MM.1S (cell line): ENCODE measurements around the gene MAP3K4.

ENCODE experiments used
- DNase-seq: peaks from one replicate; pipeline ENCODE4 v3.0.0-alpha.2; 2015
- H2AFZ ChIP-seq: fragments of 300-600 bp; sonication (generic); 2 replicates; pipeline ENCODE4 v1.6.0; 2016; ENCODE audit warnings: antibody characterized with exemption, low read length
- H3F3A ChIP-seq: fragments of 300-600 bp; sonication (generic); 2 replicates; pipeline ENCODE4 v1.6.1; 2016; ENCODE audit warnings: mild to moderate bottlenecking, antibody characterized with exemption, low read length, moderate library complexity, mixed read lengths; ENCODE audit not compliant: insufficient read depth
- H3K27ac ChIP-seq: fragments of 300-600 bp; sonication (generic); 2 replicates; pipeline ENCODE4 v1.5.1; 2016; ENCODE audit warnings: mild to moderate bottlenecking, low read length
- H3K27me3 ChIP-seq: fragments of 300-600 bp; sonication (generic); replicated peaks from 2 replicates; pipeline ENCODE4 v1.6.0; 2016; ENCODE audit warnings: low read length; ENCODE audit not compliant: insufficient read depth
- H3K36me3 ChIP-seq: fragments of 300-600 bp; sonication (generic); replicated peaks from 2 replicates; pipeline ENCODE4 v1.6.1; 2016; ENCODE audit warnings: mild to moderate bottlenecking, low read length, mixed read lengths; ENCODE audit not compliant: insufficient read depth
- H3K4me1 ChIP-seq: fragments of 300-600 bp; sonication (generic); 2 replicates; pipeline ENCODE4 v1.6.1; 2016; ENCODE audit warnings: low read length, mixed read lengths
- H3K4me2 ChIP-seq: fragments of 300-600 bp; sonication (generic); 2 replicates; pipeline ENCODE4 v1.6.0; 2016; ENCODE audit warnings: low read depth, low read length
- H3K4me3 ChIP-seq: fragments of 300-600 bp; sonication (generic); 2 replicates; pipeline ENCODE4 v1.5.1; 2016; ENCODE audit warnings: low read length, mixed read lengths
- H3K79me2 ChIP-seq: fragments of 300-600 bp; sonication (generic); 2 replicates; pipeline ENCODE4 v1.6.1; 2016; ENCODE audit warnings: mixed run types, low read length, mixed read lengths
- H3K9ac ChIP-seq: fragments of 300-600 bp; sonication (generic); 2 replicates; pipeline ENCODE4 v1.6.1; 2016; ENCODE audit warnings: low read length, mixed read lengths
- H3K9me2 ChIP-seq: fragments of 300-600 bp; sonication (generic); replicated peaks from 2 replicates; pipeline ENCODE4 v1.6.1; 2016; ENCODE audit warnings: mild to moderate bottlenecking, low read length, mixed read lengths; ENCODE audit not compliant: insufficient read depth
- H3K9me3 ChIP-seq: fragments of 300-600 bp; sonication (generic); replicated peaks from 2 replicates; pipeline ENCODE4 v1.6.1; 2016; ENCODE audit warnings: mild to moderate bottlenecking, low read length, mixed read lengths; ENCODE audit not compliant: insufficient read depth
- H4K20me1 ChIP-seq: fragments of 300-600 bp; sonication (generic); 2 replicates; pipeline ENCODE4 v1.6.1; 2016; ENCODE audit warnings: mild to moderate bottlenecking, low read length, moderate library complexity, mixed read lengths; ENCODE audit not compliant: insufficient read depth
- EZH2 ChIP-seq: fragments of 300-600 bp; sonication (generic); optimal IDR thresholded peaks from 2 replicates; pipeline ENCODE3; 2017; ENCODE audit warnings: low read depth, mild to moderate bottlenecking, antibody characterized with exemption, low read length, mixed read lengths
- EZH2phosphoT487 ChIP-seq: fragments of 300-600 bp; sonication (generic); IDR thresholded peaks from 2 replicates; pipeline ENCODE4 v1.6.1; 2018; ENCODE audit warnings: antibody characterized with exemption, low read length
- TF ChIP-seq, protein P1 (sequence below): fragments of 300-600 bp; sonication (generic); IDR thresholded peaks from 2 replicates; pipeline ENCODE4 v1.5.1; 2016; ENCODE audit warnings: antibody characterized with exemption, low read length, mixed read lengths

The MAP3K4 gene

GRCh38 chr6:161152527-161152862, 160.9 kb downstream of the MAP3K4 start:
- H3K9me3 ChIP-seq, result no peaks in the 10 kb centered on the region

GRCh38 chr6:161152907-161153662, 161.5 kb downstream of the MAP3K4 start:
- no peak overlapping the region for H3K27ac ChIP-seq

More at GRCh38 chr6:161152527-161152862, 160.9 kb downstream of the MAP3K4 start:
- TF ChIP-seq, protein P1, sequence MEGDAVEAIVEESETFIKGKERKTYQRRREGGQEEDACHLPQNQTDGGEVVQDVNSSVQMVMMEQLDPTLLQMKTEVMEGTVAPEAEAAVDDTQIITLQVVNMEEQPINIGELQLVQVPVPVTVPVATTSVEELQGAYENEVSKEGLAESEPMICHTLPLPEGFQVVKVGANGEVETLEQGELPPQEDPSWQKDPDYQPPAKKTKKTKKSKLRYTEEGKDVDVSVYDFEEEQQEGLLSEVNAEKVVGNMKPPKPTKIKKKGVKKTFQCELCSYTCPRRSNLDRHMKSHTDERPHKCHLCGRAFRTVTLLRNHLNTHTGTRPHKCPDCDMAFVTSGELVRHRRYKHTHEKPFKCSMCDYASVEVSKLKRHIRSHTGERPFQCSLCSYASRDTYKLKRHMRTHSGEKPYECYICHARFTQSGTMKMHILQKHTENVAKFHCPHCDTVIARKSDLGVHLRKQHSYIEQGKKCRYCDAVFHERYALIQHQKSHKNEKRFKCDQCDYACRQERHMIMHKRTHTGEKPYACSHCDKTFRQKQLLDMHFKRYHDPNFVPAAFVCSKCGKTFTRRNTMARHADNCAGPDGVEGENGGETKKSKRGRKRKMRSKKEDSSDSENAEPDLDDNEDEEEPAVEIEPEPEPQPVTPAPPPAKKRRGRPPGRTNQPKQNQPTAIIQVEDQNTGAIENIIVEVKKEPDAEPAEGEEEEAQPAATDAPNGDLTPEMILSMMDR, result no peak
- TF ChIP-seq EZH2phosphoT487 (no peak), EZH2 (no peak)
- Histone ChIP-seq H3K4me1 (no peaks in the 10 kb centered on the region), H3K9ac (no peak overlapping the region), H3K27me3 (no peaks in the 10 kb centered on the region), H2AFZ (no peak overlapping the region), H3K36me3 (no peaks in the 10 kb centered on the region), H3K4me3 (no peak overlapping the region), H3K4me2 (no peak overlapping the region), H3K79me2 (no peaks in the 10 kb centered on the region), H3F3A (no peaks in the 10 kb centered on the region), H4K20me1 (no peaks in the 10 kb centered on the region), H3K9me2 (no peaks in the 10 kb centered on the region), H3K27ac (no peak overlapping the region)
- no peak for DNase-seq

DNA sequence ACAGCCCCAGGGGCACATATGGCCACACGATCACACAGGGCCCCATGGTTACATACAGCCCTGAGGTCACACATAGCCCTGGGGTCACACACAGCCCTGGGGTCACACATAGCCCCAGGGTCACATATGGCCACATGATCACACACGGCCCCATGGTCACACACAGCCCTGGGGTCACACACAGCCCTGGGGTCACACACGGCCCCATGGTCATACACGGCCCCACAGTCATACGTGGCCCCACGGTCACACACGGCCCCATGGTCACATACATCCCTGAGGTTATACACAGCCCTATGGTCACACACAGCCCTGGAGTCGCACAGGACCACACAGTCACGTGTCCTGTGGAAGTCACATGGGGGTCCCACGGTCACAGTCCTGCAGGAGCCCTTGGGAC, 162.2 kb downstream of the MAP3K4 start:
- H3K4me3 ChIP-seq, result no peak overlapping the region
- no peaks in the 10 kb centered on the region for H3F3A ChIP-seq
- H4K20me1 ChIP-seq, result no peaks in the 10 kb centered on the region

More at GRCh38 chr6:161152907-161153662, 161.5 kb downstream of the MAP3K4 start:
- no peak overlapping the region for H3K4me2 ChIP-seq
- no peak overlapping the region for H3K9ac ChIP-seq
- H3K9me3 ChIP-seq, result no peaks in the 10 kb centered on the region
- no peaks in the 10 kb centered on the region for H3K4me1 ChIP-seq
- no peaks in the 10 kb centered on the region for H3K9me2 ChIP-seq
- H2AFZ ChIP-seq, result no peak overlapping the region
- no peaks in the 10 kb centered on the region for H3K79me2 ChIP-seq
- H3K36me3 ChIP-seq, result no peaks in the 10 kb centered on the region
- no peak for TF ChIP-seq EZH2phosphoT487
- no peak for TF ChIP-seq EZH2
- TF ChIP-seq, protein P1, result no peak
- no peaks in the 10 kb centered on the region for H4K20me1 ChIP-seq
- no peaks in the 10 kb centered on the region for H3K27me3 ChIP-seq
- DNase-seq, result no peak
- no peak overlapping the region for H3K4me3 ChIP-seq
- H3F3A ChIP-seq, result no peaks in the 10 kb centered on the region

More for the DNA sequence above, 162.2 kb downstream of the MAP3K4 start:
- H3K27me3 ChIP-seq, result no peaks in the 10 kb centered on the region
- no peak for DNase-seq
- H3K4me1 ChIP-seq, result no peaks in the 10 kb centered on the region
- H2AFZ ChIP-seq, result no peak overlapping the region
- no peaks in the 10 kb centered on the region for H3K9me3 ChIP-seq
- H3K27ac ChIP-seq, result no peak overlapping the region
- no peaks in the 10 kb centered on the region for H3K36me3 ChIP-seq
- TF ChIP-seq EZH2phosphoT487, result no peak
- TF ChIP-seq, protein P1, result no peak
- TF ChIP-seq EZH2, result no peak
- no peaks in the 10 kb centered on the region for H3K9me2 ChIP-seq
- H3K9ac ChIP-seq, result no peak overlapping the region
- H3K4me2 ChIP-seq, result no peak overlapping the region
- H3K79me2 ChIP-seq, result no peaks in the 10 kb centered on the region
